Neural cell (in vitro differentiated cells): ENCODE data around the gene KRT74. TPM values are rescaled to one million over a fixed set of nuclear protein-coding genes. Genes with fewer than 3 reads are reported as not detected.

Experiments used
- H2AFZ ChIP-seq: fragments of 200-600, 300-800 bp; sonication (generic), shearing (Covaris generic); 2 replicates; pipeline ENCODE4 v1.6.0; 2014; ENCODE audit warnings: low read depth, mild to moderate bottlenecking, antibody characterized with exemption, low read length, moderate library complexity
- H3F3A ChIP-seq: fragments of 200-600 bp; shearing (Covaris generic); 2 replicates; pipeline ENCODE4 v1.6.1; 2016; ENCODE audit warnings: mild to moderate bottlenecking, moderate library complexity, mixed read lengths, antibody characterized with exemption, low read length; ENCODE audit not compliant: insufficient read depth, poor library complexity, severe bottlenecking
- H3K27ac ChIP-seq: fragments of 200-600, 300-800 bp; sonication (generic), shearing (Covaris generic); 2 replicates; pipeline ENCODE4 v1.5.1; 2014; ENCODE audit warnings: mild to moderate bottlenecking, low read length, moderate library complexity
- H3K27me3 ChIP-seq: fragments of 300-800, 200-600 bp; sonication (generic), shearing (Covaris generic); 2 replicates; pipeline ENCODE4 v1.6.0; 2014; ENCODE audit warnings: mild to moderate bottlenecking, low read depth, low read length, moderate library complexity; ENCODE audit not compliant: insufficient read depth
- H3K36me3 ChIP-seq: fragments of 300-800, 200-600 bp; sonication (generic), shearing (Covaris generic); 2 replicates; pipeline ENCODE4 v1.5.1; 2014; ENCODE audit warnings: mild to moderate bottlenecking, antibody characterized with exemption, low read length, moderate library complexity; ENCODE audit not compliant: insufficient read depth
- H3K4me2 ChIP-seq: fragments of 300-800, 200-600 bp; sonication (generic), shearing (Covaris generic); 2 replicates; pipeline ENCODE4 v1.6.0; 2014; ENCODE audit warnings: mild to moderate bottlenecking, low read length
- H3K4me3 ChIP-seq: fragments of 300-800, 200-600 bp; sonication (generic), shearing (Covaris generic); 2 replicates; pipeline ENCODE4 v1.5.1; 2014; ENCODE audit warnings: mild to moderate bottlenecking, low read length, moderate library complexity
- H3K79me2 ChIP-seq: fragments of 200-600 bp; shearing (Covaris generic); replicated peaks from 2 replicates; pipeline ENCODE4 v1.6.0; 2014; ENCODE audit warnings: mild to moderate bottlenecking, low read length, moderate library complexity; ENCODE audit not compliant: insufficient read depth
- H3K9ac ChIP-seq: fragments of 300-800, 200-600 bp; sonication (generic), shearing (Covaris generic); 2 replicates; pipeline ENCODE4 v1.6.1; 2016; ENCODE audit warnings: mild to moderate bottlenecking, low read length, mixed read lengths
- H3K9me2 ChIP-seq: fragments of 200-600 bp; shearing (Covaris generic); 2 replicates; pipeline ENCODE4 v1.6.1; 2016; ENCODE audit warnings: mild to moderate bottlenecking, low read length, mixed read lengths; ENCODE audit not compliant: insufficient read depth
- H3K9me3 ChIP-seq: fragments of 200-600, 300-800 bp; sonication (generic), shearing (Covaris generic); 2 replicates; pipeline ENCODE4 v1.6.1; 2016; ENCODE audit warnings: mild to moderate bottlenecking, mixed run types, low read length, moderate library complexity, mixed read lengths
- H4K20me1 ChIP-seq: fragments of 200-600 bp; shearing (Covaris generic); 2 replicates; pipeline ENCODE4 v1.6.1; 2016; ENCODE audit warnings: mild to moderate bottlenecking, mixed run types; ENCODE audit not compliant: insufficient read depth
- EP300 ChIP-seq: fragments of 450-650 bp; conservative IDR thresholded peaks from 2 replicates; pipeline ENCODE4 v1.6.1; 2014; ENCODE audit warnings: antibody characterized with exemption, mild to moderate bottlenecking, moderate library complexity; ENCODE audit not compliant: poor library complexity, severe bottlenecking
- EZH2 ChIP-seq: fragments of 200-600, 300-800 bp; shearing (Covaris generic), sonication (generic); IDR thresholded peaks from 2 replicates; pipeline ENCODE4 v1.6.1; 2014; ENCODE audit warnings: antibody characterized with exemption, low read length, borderline replicate concordance, mild to moderate bottlenecking; ENCODE audit not compliant: insufficient read depth, poor library complexity, severe bottlenecking
- MXI1 ChIP-seq: fragments of 450-650 bp; conservative IDR thresholded peaks from 2 replicates; pipeline ENCODE4 v1.6.1; 2014; ENCODE audit warnings: antibody characterized with exemption, mild to moderate bottlenecking; ENCODE audit not compliant: poor library complexity, severe bottlenecking
- POLR2AphosphoS5 ChIP-seq: IDR thresholded peaks from 2 replicates; pipeline ENCODE4 v1.6.1; 2012
- RAD21 ChIP-seq: fragments of 450-650 bp; conservative IDR thresholded peaks from 2 replicates; pipeline ENCODE4 v1.6.1; 2014; ENCODE audit warnings: antibody characterized with exemption, mild to moderate bottlenecking, moderate library complexity
- REST ChIP-seq: IDR thresholded peaks from 2 replicates; pipeline ENCODE4 v1.6.1; 2012; ENCODE audit warnings: borderline replicate concordance
- SMC3 ChIP-seq: fragments of 450-650 bp; conservative IDR thresholded peaks from 2 replicates; pipeline ENCODE4 v1.6.1; 2014; ENCODE audit warnings: antibody characterized with exemption, mild to moderate bottlenecking, moderate library complexity; ENCODE audit not compliant: poor library complexity
- TAF1 ChIP-seq: IDR thresholded peaks from 2 replicates; pipeline ENCODE4 v1.6.1; 2012; ENCODE audit warnings: low read depth
- polyA plus RNA-seq: library from polyadenylated mRNA; depleted of rRNA; stranded (reverse); fragments of >200 nt; gene quantifications from 2 replicates; pipeline ENCODE4 v1.2.3, GENCODE V29; 2014
- TF ChIP-seq, protein P1 (sequence below): fragments of 450-650 bp; IDR thresholded peaks from 2 replicates; pipeline ENCODE4 v1.5.1; 2014; ENCODE audit warnings: antibody characterized with exemption, mild to moderate bottlenecking, moderate library complexity; ENCODE audit not compliant: poor library complexity, severe bottlenecking

The KRT74 gene
- polyA plus RNA-seq, 1 donor from 2014 or later = not detected

GRCh38 chr12:52543985-52544883 is 29.4 kb downstream of the KRT74 start:
- H3K4me2 ChIP-seq = no peak overlapping the region
- no peaks in the 10 kb centered on the region for H3K27me3 ChIP-seq
- TF ChIP-seq TAF1 (no peak), EP300 (no peak), REST (no peak), POLR2AphosphoS5 (no peak), MXI1 (no peak), SMC3 (no peak), EZH2 (no peak), RAD21 (no peak)
- TF ChIP-seq, protein P1, sequence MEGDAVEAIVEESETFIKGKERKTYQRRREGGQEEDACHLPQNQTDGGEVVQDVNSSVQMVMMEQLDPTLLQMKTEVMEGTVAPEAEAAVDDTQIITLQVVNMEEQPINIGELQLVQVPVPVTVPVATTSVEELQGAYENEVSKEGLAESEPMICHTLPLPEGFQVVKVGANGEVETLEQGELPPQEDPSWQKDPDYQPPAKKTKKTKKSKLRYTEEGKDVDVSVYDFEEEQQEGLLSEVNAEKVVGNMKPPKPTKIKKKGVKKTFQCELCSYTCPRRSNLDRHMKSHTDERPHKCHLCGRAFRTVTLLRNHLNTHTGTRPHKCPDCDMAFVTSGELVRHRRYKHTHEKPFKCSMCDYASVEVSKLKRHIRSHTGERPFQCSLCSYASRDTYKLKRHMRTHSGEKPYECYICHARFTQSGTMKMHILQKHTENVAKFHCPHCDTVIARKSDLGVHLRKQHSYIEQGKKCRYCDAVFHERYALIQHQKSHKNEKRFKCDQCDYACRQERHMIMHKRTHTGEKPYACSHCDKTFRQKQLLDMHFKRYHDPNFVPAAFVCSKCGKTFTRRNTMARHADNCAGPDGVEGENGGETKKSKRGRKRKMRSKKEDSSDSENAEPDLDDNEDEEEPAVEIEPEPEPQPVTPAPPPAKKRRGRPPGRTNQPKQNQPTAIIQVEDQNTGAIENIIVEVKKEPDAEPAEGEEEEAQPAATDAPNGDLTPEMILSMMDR = no peak

GRCh38 chr12:52542785-52543318 is 30.8 kb downstream of the KRT74 start:
- no peaks in the 10 kb centered on the region for H3K27me3 ChIP-seq
- H4K20me1 ChIP-seq = no peaks in the 10 kb centered on the region
- H3K9me2 ChIP-seq = no peaks in the 10 kb centered on the region
- no peak overlapping the region for H3K4me2 ChIP-seq
- H3K79me2 ChIP-seq = no peaks in the 10 kb centered on the region
- no peak overlapping the region for H3K27ac ChIP-seq
- H3K9ac ChIP-seq = no peak overlapping the region
- no peak for TF ChIP-seq RAD21
- TF ChIP-seq EP300 = no peak
- TF ChIP-seq, protein P1 = no peak
- no peak for TF ChIP-seq POLR2AphosphoS5
- no peak for TF ChIP-seq REST
- TF ChIP-seq MXI1 = no peak
- TF ChIP-seq EZH2 = no peak
- no peak overlapping the region for H2AFZ ChIP-seq
- H3K36me3 ChIP-seq = no peaks in the 10 kb centered on the region
- H3F3A ChIP-seq = no peaks in the 10 kb centered on the region
- H3K9me3 ChIP-seq = no peaks in the 10 kb centered on the region
- H3K4me3 ChIP-seq = no peak overlapping the region

More at GRCh38 chr12:52543985-52544883, 29.4 kb downstream of the KRT74 start:
- H2AFZ ChIP-seq = no peak overlapping the region
- H3K9me2 ChIP-seq = no peaks in the 10 kb centered on the region
- H3K36me3 ChIP-seq = no peaks in the 10 kb centered on the region
- no peaks in the 10 kb centered on the region for H4K20me1 ChIP-seq
- H3K4me3 ChIP-seq = no peak overlapping the region
- no peaks in the 10 kb centered on the region for H3K79me2 ChIP-seq
- H3F3A ChIP-seq = no peaks in the 10 kb centered on the region
- no peak overlapping the region for H3K27ac ChIP-seq
- no peaks in the 10 kb centered on the region for H3K9me3 ChIP-seq
- no peak overlapping the region for H3K9ac ChIP-seq
